SK-MEL-5 (cell line): ENCODE results near the gene OR2T27. TPM values are rescaled to one million over a fixed set of nuclear protein-coding genes. Genes with fewer than 3 reads are reported as not detected.
"Not testable (repeated sequence)": the region's sequence is repeated elsewhere in the genome, so short reads cannot be mapped to it uniquely, and the experiment has no call there.

ENCODE experiments used
- DNase-seq: peaks from one replicate; pipeline ENCODE4 v3.0.0-alpha.2; 2016; ENCODE audit warnings: low read depth, low spot score
- in situ Hi-C: cut with HindIII; loops from 2 replicates; pipeline ENCODE4 v1.10.0; 2016; ENCODE audit warnings: low sequenced_read_pairs, high pct_unique_total_duplicates, low pct_unique_long_range_greater_than_20kb
- total RNA-seq: library from RNA; depleted of rRNA; stranded (reverse); fragments of >200 nt; shearing (Covaris generic); gene quantifications from 2 replicates; pipeline ENCODE4 v1.2.3, GENCODE V29; 2014

The OR2T27 gene
- total RNA-seq, 1 experiment from 2014 or later, result not detected

DNA sequence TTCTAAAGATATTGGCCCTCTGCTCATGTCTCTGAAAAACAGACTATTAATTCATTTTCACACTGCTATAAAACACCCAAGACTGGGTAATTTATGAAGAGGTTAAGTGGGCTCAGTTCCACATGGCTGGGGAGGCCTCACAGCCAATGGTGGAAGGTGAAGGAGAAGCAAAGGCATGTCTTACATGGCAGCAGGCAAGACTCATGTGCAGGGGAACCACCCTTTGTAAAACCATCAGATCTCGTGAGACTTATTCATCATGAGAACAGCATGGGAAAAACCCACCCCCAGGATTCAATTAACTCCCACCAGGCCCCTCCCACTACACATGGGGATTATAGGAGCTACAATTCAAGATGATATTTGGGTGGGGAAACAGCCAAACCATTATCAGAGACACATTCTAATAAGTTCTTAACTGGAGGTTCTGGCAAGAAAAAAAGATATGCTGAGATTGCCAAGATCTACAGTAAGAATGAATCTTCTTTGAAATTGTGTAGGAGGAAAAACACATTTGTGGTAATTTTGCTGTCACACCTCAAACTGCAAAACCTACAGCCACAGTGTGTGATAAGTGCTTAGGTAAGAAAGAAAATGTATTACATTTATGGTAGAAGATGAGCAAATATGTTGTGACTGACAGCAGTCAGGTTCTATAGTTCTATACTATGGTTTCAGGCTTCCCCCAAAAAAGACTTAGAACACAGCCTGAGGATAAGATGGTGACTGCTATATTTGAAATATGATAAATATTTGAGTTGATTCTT is 6.4 kb downstream of the OR2T27 start:
- DNase-seq, in situ Hi-C loops: not testable (repeated sequence)

DNA sequence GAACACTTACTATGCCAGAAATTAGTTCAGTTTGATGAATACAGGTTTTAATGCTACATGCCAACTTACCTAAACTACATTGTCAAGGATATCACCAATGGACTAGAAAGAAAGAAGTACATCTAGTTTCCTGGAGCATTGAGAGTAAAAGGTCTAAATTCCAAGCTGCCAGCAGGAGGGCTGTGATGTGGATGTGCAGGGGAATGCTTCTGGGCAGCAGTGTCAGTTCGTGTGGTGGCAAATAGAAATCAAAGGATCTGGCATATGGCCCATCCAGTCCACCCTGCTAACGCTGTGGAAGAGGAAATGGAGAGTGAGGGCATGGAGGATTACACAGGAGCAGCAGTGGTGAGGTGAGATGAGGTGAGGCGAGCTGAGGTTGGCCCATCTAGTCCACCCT is 10.2 kb downstream of the OR2T27 start, which contains the start of gene OR2T35:
OR2T35 (minus strand) TSS at position 101 of the 400 bp plus-strand sequence. CDS start 6,020 bp downstream, outside the sequence.
- in situ Hi-C loops, DNase-seq: not testable (repeated sequence)

DNA sequence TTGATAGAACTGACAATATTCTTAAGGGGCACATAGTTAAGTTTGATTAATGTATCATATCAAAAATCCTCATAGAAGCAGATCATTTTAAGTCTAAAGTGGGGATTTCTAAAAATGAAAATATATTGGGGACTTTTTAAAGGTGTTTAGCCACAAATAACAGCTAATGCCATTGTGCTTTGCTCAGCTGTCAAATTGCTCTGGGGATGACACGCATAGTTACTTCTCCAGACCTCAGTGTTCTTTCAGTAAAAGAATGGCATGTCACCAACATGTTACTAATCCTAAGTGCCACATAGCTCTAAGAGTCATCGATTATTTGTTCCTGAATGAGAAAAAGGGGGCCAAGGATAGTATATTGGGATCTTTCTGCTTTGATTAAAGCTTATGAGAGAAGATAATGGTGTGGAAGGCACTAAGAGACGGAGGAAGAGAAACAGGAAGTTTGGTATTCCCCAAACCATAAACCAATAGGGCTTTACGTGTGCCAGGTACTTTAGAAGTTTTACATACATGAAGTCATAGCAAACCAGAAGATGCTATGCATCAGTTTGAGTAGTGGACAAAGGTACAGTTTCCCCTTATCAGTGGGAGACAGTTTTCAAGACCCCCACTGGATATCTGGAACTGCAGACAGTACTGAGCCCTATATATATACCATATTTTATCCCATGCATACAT is 12.2 kb downstream of the OR2T27 start:
- DNase-seq, in situ Hi-C loops: not testable (repeated sequence)

DNA sequence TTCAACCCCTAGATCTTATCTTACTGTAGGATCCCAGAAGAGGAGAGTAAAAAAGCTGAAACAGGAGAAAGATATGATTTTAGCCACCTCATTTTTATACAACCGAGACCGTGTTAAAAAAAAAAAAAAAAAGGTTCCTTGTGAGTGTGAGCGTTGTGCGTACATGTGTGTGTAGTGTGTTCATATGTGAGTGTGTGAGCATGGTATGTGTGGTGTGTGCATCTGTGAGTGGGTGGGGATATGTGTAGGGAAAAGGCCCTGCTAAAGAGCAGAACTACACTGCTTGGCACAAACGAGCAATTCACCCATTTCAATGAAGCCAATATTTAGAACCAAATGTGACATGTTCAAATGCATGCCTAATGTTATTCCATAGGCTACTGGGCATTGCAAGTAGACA is 13.7 kb downstream of the OR2T27 start:
- in situ Hi-C loops, DNase-seq: not testable (repeated sequence)

DNA sequence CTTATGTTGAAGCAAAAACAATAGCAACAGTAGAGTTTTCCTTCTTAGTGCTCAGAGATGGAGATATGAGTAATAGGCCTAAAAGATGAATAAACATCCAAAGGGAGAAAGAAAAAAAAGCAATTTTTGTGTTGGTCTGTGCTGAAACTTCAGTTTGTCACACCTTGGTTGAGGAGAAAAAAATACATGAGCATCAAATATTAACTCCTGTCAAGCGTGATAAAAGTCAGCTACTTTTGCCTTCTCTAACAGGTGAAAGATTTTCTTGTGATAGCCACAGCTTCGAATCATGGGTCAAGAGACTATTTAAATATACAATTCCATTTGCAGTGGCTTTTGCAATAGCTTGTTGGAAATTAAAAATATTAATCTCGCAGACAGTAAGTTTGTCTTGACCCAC is 14.4 kb downstream of the OR2T27 start:
- DNase-seq, in situ Hi-C loops: not testable (repeated sequence)

DNA sequence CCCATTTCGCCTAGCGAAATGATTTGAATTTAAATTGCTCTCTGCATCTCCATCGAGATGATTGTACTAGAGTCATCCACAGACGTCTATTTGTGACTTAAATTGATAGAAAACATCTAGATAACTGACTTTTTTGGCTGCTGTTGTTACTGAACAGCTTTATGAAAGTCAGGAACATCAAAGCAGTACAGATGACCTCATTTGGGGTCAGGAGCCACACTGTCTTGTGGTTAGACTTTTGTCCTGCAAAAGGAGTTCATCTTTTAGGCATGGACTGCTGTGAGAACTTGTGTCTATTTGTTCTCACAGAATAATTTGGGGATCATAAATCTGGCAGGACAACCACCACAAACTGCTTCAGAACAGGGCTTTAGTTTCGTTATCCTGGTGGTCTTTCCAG is 15.7 kb downstream of the OR2T27 start:
- DNase-seq, in situ Hi-C loops: not testable (repeated sequence)

DNA sequence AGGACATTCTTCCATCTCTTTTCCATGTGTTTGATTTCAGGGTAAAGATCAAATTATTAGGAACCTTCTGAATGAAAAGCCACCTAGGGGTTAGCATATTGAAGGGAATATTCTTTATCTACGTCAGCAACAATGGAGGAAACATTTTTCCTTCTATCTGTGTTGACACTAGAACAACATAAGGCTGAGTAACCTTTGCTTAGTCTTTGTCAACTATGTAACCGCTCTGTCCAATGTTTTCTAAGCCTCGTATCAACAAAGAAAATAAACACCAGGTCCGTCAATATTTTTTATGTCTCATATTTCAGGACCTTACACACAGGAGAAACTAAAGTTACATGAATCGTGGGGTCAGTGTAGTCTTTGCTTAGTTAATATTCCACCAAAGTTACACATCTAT is 18.7 kb downstream of the OR2T27 start:
- not testable (repeated sequence) for DNase-seq

DNA sequence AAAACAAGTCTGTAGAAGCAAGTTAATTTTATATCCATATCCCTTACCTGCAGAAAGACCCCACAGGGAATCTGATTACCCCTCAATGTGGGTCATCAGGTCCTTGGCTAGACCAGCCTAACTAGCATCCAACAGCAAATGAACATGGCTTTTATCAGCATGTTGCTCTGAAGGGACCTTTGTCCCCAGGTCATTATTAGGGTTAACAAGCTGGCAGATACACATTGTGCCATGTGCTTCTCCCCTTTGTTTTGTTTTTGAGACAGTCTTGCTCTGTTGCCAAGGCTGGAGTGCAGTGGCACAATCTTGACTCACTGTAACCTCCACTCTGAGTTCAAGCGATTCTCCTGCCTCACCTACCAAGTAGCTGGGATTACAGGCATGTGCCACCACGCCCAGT is 20.3 kb downstream of the OR2T27 start, which contains the start of gene OR2T11:
OR2T11 (minus strand) TSS at position 101 of the 400 bp plus-strand sequence. CDS start 7,963 bp downstream, outside the sequence.
- DNase-seq, in situ Hi-C loops: not testable (repeated sequence)

More for the DNA sequence above, 18.7 kb downstream of the OR2T27 start:
- in situ Hi-C loops, result not testable (repeated sequence)

DNA sequence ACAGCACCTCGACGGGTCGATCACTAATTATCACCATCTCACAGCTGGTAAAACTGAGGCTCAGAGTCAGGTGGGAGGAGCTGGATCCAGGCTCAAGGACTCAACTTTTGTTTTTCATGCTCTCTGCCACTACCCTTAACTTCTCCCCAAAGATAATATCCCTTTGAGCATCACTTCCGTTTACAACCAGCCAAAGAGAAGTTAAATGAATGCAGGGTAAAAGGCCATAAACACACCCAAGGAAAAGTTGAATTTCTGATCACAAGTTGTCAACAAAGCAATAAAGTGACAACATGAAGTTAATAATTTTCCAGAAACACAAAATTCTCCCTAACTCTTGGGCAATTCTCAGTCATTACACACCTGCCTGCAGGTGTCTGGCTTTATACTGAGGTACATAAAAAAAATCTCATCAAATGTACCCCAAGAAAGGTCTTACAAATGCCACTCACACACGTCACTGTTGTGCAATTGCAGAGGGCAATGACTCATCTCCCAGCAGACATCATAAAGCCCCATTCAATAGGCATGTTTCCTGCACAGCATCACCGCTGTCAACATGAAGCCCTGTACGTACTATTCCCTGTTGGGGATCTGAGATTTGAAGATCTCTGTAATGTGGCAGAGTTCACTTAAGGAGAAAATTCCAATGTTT is 23.8 kb downstream of the OR2T27 start:
- in situ Hi-C loops, result no loop called here
- DNase-seq, result peak; percentile 20

DNA sequence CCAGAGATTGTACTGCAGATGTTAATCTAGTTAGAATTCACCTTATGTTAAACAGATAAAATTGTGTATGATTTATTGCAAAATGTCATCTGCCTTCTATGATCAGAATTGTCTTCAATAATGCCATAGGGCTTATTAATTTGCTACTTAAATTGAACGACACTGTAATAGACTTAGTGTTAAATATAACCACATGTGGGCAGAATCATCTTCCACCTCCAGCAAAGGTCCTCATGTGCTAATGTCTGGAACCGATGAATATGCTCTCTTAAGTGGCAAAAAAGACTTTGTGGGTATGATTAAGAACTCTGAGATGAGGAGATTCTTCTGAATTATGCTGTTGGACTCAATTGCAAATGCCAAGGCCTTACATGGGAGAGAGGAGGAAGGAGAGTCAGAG is 24.8 kb downstream of the OR2T27 start:
- no peak for DNase-seq
- in situ Hi-C loops, result no loop called here

DNA sequence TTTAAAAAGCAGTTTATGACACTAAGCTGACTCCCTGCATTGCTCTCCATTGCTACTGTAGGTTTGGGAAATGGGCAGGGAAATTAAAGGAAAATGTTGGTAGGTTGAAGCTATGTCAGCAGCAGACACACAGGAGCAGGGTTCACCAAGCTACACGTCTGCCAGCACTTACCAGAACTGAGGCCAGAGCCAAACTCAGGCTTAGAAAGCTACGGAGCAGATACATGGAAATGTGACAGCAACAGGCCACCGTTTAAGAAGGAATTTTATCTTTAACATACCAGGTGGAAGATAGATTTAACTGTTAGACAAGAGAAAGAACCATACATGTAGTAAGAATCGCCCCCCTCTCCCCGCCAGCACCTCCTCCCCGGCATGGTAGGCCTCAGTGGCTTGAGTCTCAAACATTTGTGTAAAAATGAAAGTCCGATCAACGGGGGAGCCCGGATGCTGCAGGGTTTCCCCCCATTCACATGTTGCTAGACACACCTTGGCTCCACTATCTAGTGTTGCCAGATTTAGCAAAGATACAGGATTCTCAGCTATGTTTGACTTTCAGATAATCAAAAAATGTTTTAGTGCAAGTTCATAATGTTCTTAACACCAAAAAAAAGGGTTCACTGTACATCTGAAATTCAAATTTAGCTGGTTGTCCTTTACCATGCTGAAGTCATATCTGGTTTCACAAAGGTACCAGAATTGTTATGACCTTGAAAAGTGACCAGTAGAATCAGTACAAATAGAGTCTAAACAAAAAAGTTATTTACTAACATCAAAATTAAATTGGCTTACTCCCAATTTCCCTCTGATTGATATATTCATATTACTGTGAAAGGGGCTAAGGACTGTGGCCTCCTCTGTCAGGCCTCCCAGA is 27.1 kb downstream of the OR2T27 start:
- no peak for DNase-seq
- in situ Hi-C loops, result no loop called here

DNA sequence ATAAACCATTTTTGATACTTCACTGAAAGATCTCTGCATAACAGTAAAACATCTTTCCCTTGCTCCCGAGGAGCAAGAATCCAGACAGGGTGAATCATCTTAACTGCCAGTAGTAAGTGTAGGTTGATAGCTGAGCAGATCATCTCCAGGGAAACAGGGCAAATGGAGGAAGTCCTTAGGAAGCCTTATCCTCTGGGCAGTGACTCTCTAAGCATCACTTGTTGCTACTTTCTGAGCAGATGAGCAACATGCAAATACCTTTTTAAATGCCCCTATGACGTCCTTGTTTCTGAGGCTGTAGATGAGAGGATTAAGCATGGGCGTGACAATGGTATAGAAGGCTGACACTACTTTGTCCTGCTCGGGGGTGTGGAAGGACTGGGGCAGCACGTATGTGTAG is 29.4 kb downstream of the OR2T27 start:
- in situ Hi-C loops, result no loop called here
- no peak for DNase-seq

DNA sequence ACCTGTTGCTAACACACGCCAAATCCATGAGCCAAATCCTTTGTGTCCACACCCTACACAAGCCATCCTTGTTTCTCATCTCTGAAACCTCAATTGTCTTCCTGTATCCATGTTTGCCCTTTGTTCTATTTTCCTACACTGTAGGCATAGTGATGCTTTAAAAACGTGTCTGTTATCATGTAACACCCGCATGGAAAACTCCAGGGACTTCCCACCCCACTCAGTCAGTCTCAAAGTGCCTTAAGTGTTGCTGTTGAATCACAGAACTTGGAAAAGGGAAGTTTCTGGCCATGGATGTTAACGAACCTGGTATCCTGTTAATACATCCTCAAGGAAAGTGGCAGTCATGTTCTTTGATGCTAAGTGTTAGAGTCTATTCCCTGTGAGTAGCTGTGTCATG is 30.2 kb downstream of the OR2T27 start:
- in situ Hi-C loops, result no loop called here
- no peak for DNase-seq

DNA sequence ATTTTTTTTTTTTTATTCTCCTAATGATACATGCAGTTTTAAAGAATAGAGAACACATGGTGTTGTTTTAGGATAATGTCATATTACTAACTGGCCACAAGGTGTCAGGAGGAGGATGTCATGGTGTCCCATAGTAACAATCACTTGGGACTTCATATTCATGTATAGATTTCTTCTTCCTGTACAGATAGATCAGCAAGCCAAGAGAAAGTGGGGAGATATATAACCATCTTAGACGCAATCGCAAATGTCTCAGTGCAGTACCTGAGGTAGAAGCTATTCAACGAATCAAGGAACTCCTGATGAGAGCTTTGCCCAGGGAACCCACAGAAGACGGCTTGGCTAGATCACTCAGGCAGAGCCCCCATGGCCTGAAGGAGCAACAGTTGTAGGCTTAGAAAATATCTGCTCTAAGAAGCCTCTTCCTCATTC is 32.7 kb downstream of the OR2T27 start:
- in situ Hi-C loops, result no loop called here
- peak; percentile 67 for DNase-seq

DNA sequence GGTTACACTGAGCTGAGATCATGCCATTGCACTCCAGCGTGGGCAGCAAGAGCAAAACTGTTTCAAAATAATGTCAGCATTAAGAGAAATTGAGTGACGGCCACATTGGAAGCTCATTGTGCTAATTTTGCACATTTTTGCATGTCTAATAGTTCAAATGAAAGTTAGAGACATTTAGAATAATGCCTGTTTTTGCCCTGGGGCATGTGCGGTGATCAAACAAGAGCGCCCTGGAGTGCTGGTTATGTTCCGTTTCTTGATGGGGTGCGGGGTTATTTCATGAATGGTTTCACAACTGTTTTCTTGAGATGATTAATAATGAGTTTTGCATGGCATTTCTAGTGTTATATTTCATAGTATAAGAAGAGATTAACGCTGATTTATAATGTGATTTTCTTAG is 33.6 kb downstream of the OR2T27 start:
- in situ Hi-C loops, result no loop called here
- DNase-seq, result no peak

DNA sequence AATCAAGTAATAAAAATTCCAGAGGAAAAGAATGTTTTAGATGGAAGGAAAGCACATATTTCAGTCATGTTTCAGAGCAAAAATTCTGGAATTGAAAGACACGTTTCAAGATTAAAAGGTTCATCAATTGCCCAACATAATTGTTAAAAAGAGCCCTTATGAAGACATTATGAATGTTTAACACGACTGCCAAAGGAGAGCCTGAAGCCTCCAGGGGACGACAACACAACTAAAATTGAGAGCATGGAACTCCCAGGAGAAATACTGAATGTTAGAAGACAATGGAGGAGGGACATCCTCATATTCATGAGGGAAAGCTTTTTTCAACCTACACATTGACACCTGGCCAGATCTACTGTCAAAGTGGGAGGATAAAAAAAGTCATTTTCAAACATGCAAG is 36.5 kb downstream of the OR2T27 start:
- peak; percentile 81 for DNase-seq
- in situ Hi-C loops, result no loop called here

DNA sequence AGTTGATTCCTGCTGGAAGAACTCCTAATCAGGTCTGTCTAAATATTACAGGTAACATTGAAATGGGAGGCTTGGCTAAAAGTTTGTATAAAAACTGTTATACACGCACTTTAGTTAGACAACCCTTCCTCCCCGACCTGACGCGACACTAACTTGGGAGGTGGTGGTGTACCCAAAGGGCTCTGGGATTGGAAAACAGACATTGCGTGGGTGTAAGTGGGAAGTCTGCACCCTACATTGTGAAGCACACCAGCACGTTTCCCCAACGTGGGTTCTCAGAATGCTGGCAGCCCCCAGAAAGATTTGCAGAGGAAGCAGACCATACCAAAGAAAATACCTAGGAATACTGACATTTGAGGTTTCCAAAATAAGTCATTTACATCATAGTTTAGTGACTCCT is 37.2 kb downstream of the OR2T27 start:
- DNase-seq, result no peak
- in situ Hi-C loops, result no loop called here
